PFSK-1 (cell line): Measurements from ENCODE around the gene MYBL2. TPM values are rescaled to one million over a fixed set of nuclear protein-coding genes. Genes with fewer than 3 reads are reported as not detected.

Experiments used
- FOXP2 ChIP-seq: optimal IDR thresholded peaks from 2 replicates; pipeline ENCODE3; 2011; ENCODE audit warnings: borderline replicate concordance, control low read depth, inconsistent platforms; ENCODE audit not compliant: insufficient read depth; ENCODE audit errors: extremely low read length, extremely low read depth
- POLR2AphosphoS5 ChIP-seq: IDR thresholded peaks from 2 replicates; pipeline ENCODE4 v1.6.1; 2012; ENCODE audit warnings: low read depth, mild to moderate bottlenecking, control low read depth, low read length, moderate library complexity
- REST ChIP-seq, 2 experiments: IDR thresholded peaks; 2 replicates each; pipeline versions ENCODE4 v1.6.1 to v1.8.0; 2011 to 2012; ENCODE audit warnings: low read depth in 2 of 2, low read length in 2 of 2, control low read depth in 1 of 2, inconsistent platforms in 1 of 2, mild to moderate bottlenecking in 1 of 2, moderate library complexity in 1 of 2; ENCODE audit not compliant: insufficient read depth in 1 of 2
- SIN3A ChIP-seq: IDR thresholded peaks from 2 replicates; pipeline ENCODE4 v1.6.1; 2012; ENCODE audit warnings: mild to moderate bottlenecking, low read length, moderate library complexity, borderline replicate concordance; ENCODE audit not compliant: insufficient read depth
- TAF1 ChIP-seq: IDR thresholded peaks from 2 replicates; pipeline ENCODE4 v1.6.1; 2012; ENCODE audit warnings: low read length, control low read depth, borderline replicate concordance; ENCODE audit not compliant: insufficient read depth
- polyA plus RNA-seq: library from polyadenylated mRNA; unstranded; fragments of >200 nt; gene quantifications from one replicate; pipeline ENCODE4 v1.2.1, GENCODE V29; 2012; ENCODE audit warnings: low read depth, missing spikeins; ENCODE audit not compliant: insufficient read length

The MYBL2 gene
- polyA plus RNA-seq: 37.4 TPM

- TF ChIP-seq SIN3A (peak; percentile 87; the same call in 1 of the 2 replicates), FOXP2 (peak; percentile 11), REST (IDR thresholded peaks at IDR 0.05; ENCODE audit: insufficient read depth in 1 of 2, low read depth in 2 of 2, low read length in 2 of 2) (no peak), TAF1 (0 out of 2 replicates have a peak, but pooled peaks have one; percentile 43), POLR2AphosphoS5 (peak; percentile 53; the same call in 1 of the 2 replicates)
These were observed at the start of gene MYBL2 for GRCh38 chr20:43666376-43667328. MYBL2 (plus strand) TSS chr20:43667114; CDS start chr20:43667284, 170 bp downstream.

GRCh38 chr20:43631598-43631997, 35.3 kb upstream of the MYBL2 start:
- TF ChIP-seq SIN3A: no peak
- no peak for TF ChIP-seq POLR2AphosphoS5
- no peak for TF ChIP-seq REST (IDR thresholded peaks at IDR 0.05; ENCODE audit: insufficient read depth in 1 of 2, low read depth in 2 of 2, low read length in 2 of 2)
- TF ChIP-seq FOXP2: no peak
- no peak for TF ChIP-seq TAF1

GRCh38 chr20:43636429-43636828, 30.5 kb upstream of the MYBL2 start:
- no peak for TF ChIP-seq FOXP2
- TF ChIP-seq TAF1: no peak
- TF ChIP-seq SIN3A: no peak
- TF ChIP-seq REST (IDR thresholded peaks at IDR 0.05; ENCODE audit: insufficient read depth in 1 of 2, low read depth in 2 of 2, low read length in 2 of 2): no peak
- TF ChIP-seq POLR2AphosphoS5: no peak

GRCh38 chr20:43642548-43642947, 24.4 kb upstream of the MYBL2 start:
- TF ChIP-seq SIN3A: no peak
- no peak for TF ChIP-seq FOXP2
- TF ChIP-seq REST (IDR thresholded peaks at IDR 0.05; ENCODE audit: insufficient read depth in 1 of 2, low read depth in 2 of 2, low read length in 2 of 2): no peak
- no peak for TF ChIP-seq TAF1
- no peak for TF ChIP-seq POLR2AphosphoS5
